H9 (cell line): ENCODE data around the gene ADTRP. TPM values are rescaled to one million over a fixed set of nuclear protein-coding genes. Genes with fewer than 3 reads are reported as not detected.

Source experiments
- DNase-seq: peaks from one replicate; pipeline ENCODE4 v3.0.0-alpha.2; 2017
- H2AFZ ChIP-seq: one replicate; pipeline ENCODE4 v1.6.1; 2013; ENCODE audit warnings: mild to moderate bottlenecking, low read length, control low read depth, moderate library complexity
- H2AK5ac ChIP-seq: 2 replicates; pipeline ENCODE4 v1.6.1; 2013; ENCODE audit warnings: low read length, control low read depth, mixed read lengths; ENCODE audit not compliant: insufficient read length
- H2BK120ac ChIP-seq: one replicate; pipeline ENCODE4 v1.6.1; 2013; ENCODE audit warnings: low read depth, mild to moderate bottlenecking, low read length, control low read depth, inconsistent platforms; ENCODE audit not compliant: poor library complexity, severe bottlenecking
- H2BK12ac ChIP-seq: 2 replicates; pipeline ENCODE4 v1.6.1; 2013; ENCODE audit warnings: low read length, control low read depth, mixed read lengths, low read depth; ENCODE audit not compliant: insufficient read length
- H2BK15ac ChIP-seq: 2 replicates; pipeline ENCODE4 v1.6.1; 2013; ENCODE audit warnings: low read depth, low read length, control low read depth
- H2BK20ac ChIP-seq: one replicate; pipeline ENCODE4 v1.6.1; 2013; ENCODE audit warnings: low read depth, mild to moderate bottlenecking, low read length, control low read depth, inconsistent platforms; ENCODE audit not compliant: poor library complexity, severe bottlenecking
- H2BK5ac ChIP-seq: 2 replicates; pipeline ENCODE4 v1.6.1; 2013; ENCODE audit warnings: low read length, control low read depth, mixed read lengths; ENCODE audit not compliant: insufficient read length
- H3K14ac ChIP-seq: 2 replicates; pipeline ENCODE4 v1.6.1; 2013; ENCODE audit warnings: low read length, control low read depth; ENCODE audit not compliant: insufficient read depth
- H3K18ac ChIP-seq: 2 replicates; pipeline ENCODE4 v1.6.1; 2013; ENCODE audit warnings: low read depth, mild to moderate bottlenecking, mixed read lengths, low read length, control low read depth; ENCODE audit not compliant: insufficient read length
- H3K23ac ChIP-seq: 2 replicates; pipeline ENCODE4 v1.6.1; 2013; ENCODE audit warnings: low read length, control low read depth, mixed read lengths, low read depth; ENCODE audit not compliant: insufficient read length
- H3K23me2 ChIP-seq: 2 replicates; pipeline ENCODE4 v1.6.1; 2013; ENCODE audit warnings: low read depth, mild to moderate bottlenecking, mixed read lengths, low read length, control low read depth; ENCODE audit not compliant: insufficient read length, poor library complexity, severe bottlenecking
- H3K27ac ChIP-seq: 2 replicates; pipeline ENCODE4 v1.5.1; 2013; ENCODE audit warnings: low read length, control low read depth, mixed read lengths, low read depth; ENCODE audit not compliant: insufficient read length
- H3K27me3 ChIP-seq: 2 replicates; pipeline ENCODE4 v1.6.1; 2013; ENCODE audit warnings: low read length, control low read depth, inconsistent platforms; ENCODE audit not compliant: insufficient read depth
- H3K4ac ChIP-seq: 2 replicates; pipeline ENCODE4 v1.6.1; 2013; ENCODE audit warnings: low read depth, mild to moderate bottlenecking, control low read depth, inconsistent platforms, low read length, moderate library complexity
- H3K4me1 ChIP-seq: 2 replicates; pipeline ENCODE4 v1.6.1; 2013; ENCODE audit warnings: low read length, control low read depth, inconsistent platforms; ENCODE audit not compliant: insufficient read depth
- H3K4me2 ChIP-seq: 2 replicates; pipeline ENCODE4 v1.6.1; 2013; ENCODE audit warnings: low read length, control low read depth, mixed read lengths; ENCODE audit not compliant: insufficient read length, insufficient read depth
- H3K56ac ChIP-seq: 2 replicates; pipeline ENCODE4 v1.6.1; 2013; ENCODE audit warnings: low read depth, mild to moderate bottlenecking, mixed read lengths, low read length, control low read depth; ENCODE audit not compliant: insufficient read length
- H3K79me1 ChIP-seq: 2 replicates; pipeline ENCODE4 v1.6.1; 2013; ENCODE audit warnings: low read depth, mild to moderate bottlenecking, moderate library complexity, low read length, control low read depth, inconsistent platforms; ENCODE audit not compliant: insufficient read depth, poor library complexity, severe bottlenecking
- H3K79me2 ChIP-seq: 2 replicates; pipeline ENCODE4 v1.6.1; 2013; ENCODE audit warnings: low read length, control low read depth, inconsistent platforms; ENCODE audit not compliant: insufficient read depth
- H3K9ac ChIP-seq: 2 replicates; pipeline ENCODE4 v1.6.1; 2013; ENCODE audit warnings: low read length, control low read depth, mixed read lengths; ENCODE audit not compliant: insufficient read length; ENCODE audit errors: extremely low read depth
- H3K9me3 ChIP-seq: one replicate; pipeline ENCODE4 v1.6.1; 2013; ENCODE audit warnings: low read depth, low read length, inconsistent platforms; ENCODE audit not compliant: control insufficient read depth
- H3T11ph ChIP-seq: one replicate; pipeline ENCODE4 v1.6.1; 2013; ENCODE audit warnings: mild to moderate bottlenecking, low read length, control low read depth, inconsistent platforms
- H4K20me1 ChIP-seq: one replicate; pipeline ENCODE4 v1.6.1; 2013; ENCODE audit not compliant: control insufficient read depth, insufficient read length, insufficient read depth
- H4K5ac ChIP-seq: 2 replicates; pipeline ENCODE4 v1.6.1; 2013; ENCODE audit warnings: low read depth, mild to moderate bottlenecking, mixed read lengths, low read length, control low read depth; ENCODE audit not compliant: insufficient read length
- H4K8ac ChIP-seq: replicated peaks from 2 replicates; pipeline ENCODE4 v1.6.1; 2013; ENCODE audit warnings: low read length, control low read depth, mixed read lengths, low read depth; ENCODE audit not compliant: insufficient read length
- H4K91ac ChIP-seq: 2 replicates; pipeline ENCODE4 v1.6.1; 2013; ENCODE audit warnings: low read depth, mild to moderate bottlenecking, moderate library complexity, mixed read lengths, low read length, control low read depth; ENCODE audit not compliant: insufficient read length
- H3K27ac Mint-ChIP-seq, 3 experiments: 2 replicates in 2 of 3; 3 replicates in 1 of 3; pipeline ENCODE4 v1.8.0; 2020 to 2021; ENCODE audit warnings: mixed read lengths in 3 of 3, mild to moderate bottlenecking in 1 of 3, moderate library complexity in 1 of 3
- H3K27me3 Mint-ChIP-seq: 2 replicates; pipeline ENCODE4 v1.8.0; 2021; ENCODE audit warnings: low read depth, mild to moderate bottlenecking, moderate library complexity, mixed read lengths
- H3K36me3 Mint-ChIP-seq, 3 experiments: 2 replicates in 2 of 3; 3 replicates in 1 of 3; pipeline ENCODE4 v1.8.0; 2020 to 2021; ENCODE audit warnings: low read depth in 3 of 3, mixed read lengths in 3 of 3; ENCODE audit not compliant: insufficient read depth in 1 of 3
- H3K4me1 Mint-ChIP-seq, 2 experiments: 2 replicates each; pipeline ENCODE4 v1.8.0; 2020; ENCODE audit warnings: mixed read lengths in 2 of 2
- H3K4me3 Mint-ChIP-seq, 2 experiments: 2 replicates in 1 of 2; 3 replicates in 1 of 2; pipeline ENCODE4 v1.8.0; 2020 to 2021; ENCODE audit warnings: mild to moderate bottlenecking in 2 of 2, mixed read lengths in 2 of 2, moderate library complexity in 1 of 2
- H3K9me3 Mint-ChIP-seq, 2 experiments: 2 replicates in 1 of 2; 3 replicates in 1 of 2; pipeline ENCODE4 v1.8.0; 2020; ENCODE audit warnings: mild to moderate bottlenecking in 2 of 2, mixed read lengths in 2 of 2, moderate library complexity in 1 of 2
- WGBS: extraction: QIAGEN DNeasy Blood & Tissue Kit; methylation state at CpG from one replicate; pipeline ENCODE4 v1.1.7; 2013; ENCODE audit warnings: missing lambda C conversion rate, low lambda C conversion rate, mixed read lengths; ENCODE audit not compliant: insufficient read length; ENCODE audit errors: extremely low coverage; 5-methylcytosine and 5-hydroxymethylcytosine counted together
- total RNA-seq: library from RNA; stranded (reverse); gene quantifications from 2 replicates; pipeline ENCODE4 v1.2.1, GENCODE V29; 2021
- TF ChIP-seq, protein P1 (sequence below): fragments of 200-600 bp; sonication (generic); conservative IDR thresholded peaks from 3 replicates; pipeline ENCODE4 v1.8.0; 2021; ENCODE audit warnings: antibody characterized with exemption, mild to moderate bottlenecking

ADTRP gene
- total RNA-seq, 1 experiment from 2014 or later = not detected

- H3K14ac ChIP-seq = no peak overlapping the region
- H2BK20ac ChIP-seq = no peak overlapping the region
- H2AK5ac ChIP-seq = no peak overlapping the region
- H4K8ac ChIP-seq = no peak overlapping the region
- H2BK12ac ChIP-seq = no peak overlapping the region
- H3K9me3 ChIP-seq = no peaks in the 10 kb centered on the region
- no peak overlapping the region for H3K4ac ChIP-seq
- Mint-ChIP-seq H3K27me3 (no peaks in the 10 kb centered on the region), H3K4me3 (no peak overlapping the region), H3K4me1 (peaks cover 12 to 19% of the 10 kb centered on the region in 2 experiments), H3K27ac (peak overlapping the region in 1 of 3 experiments; percentile 57; a peak in 1 of 7 replicates), H3K9me3 (peaks cover 0 to 3% of the 10 kb centered on the region in 2 experiments; a peak in 2 of 5 replicates), H3K36me3 (peaks cover 0 to 4% (median 2%) of the 10 kb centered on the region in 3 experiments; a peak in 1 of 7 replicates)
- H3K4me1 ChIP-seq = peaks cover 3% of the 10 kb centered on the region; the same call in 1 of the 2 replicates
- no peaks in the 10 kb centered on the region for H3K23me2 ChIP-seq
- no peak overlapping the region for H2AFZ ChIP-seq
- H3K4me2 ChIP-seq = no peak overlapping the region
- DNase-seq = no peak
- H3K9ac ChIP-seq = no peak overlapping the region
- no peaks in the 10 kb centered on the region for H3K27me3 ChIP-seq
- H3K23ac ChIP-seq = no peak overlapping the region
- TF ChIP-seq, protein P1, sequence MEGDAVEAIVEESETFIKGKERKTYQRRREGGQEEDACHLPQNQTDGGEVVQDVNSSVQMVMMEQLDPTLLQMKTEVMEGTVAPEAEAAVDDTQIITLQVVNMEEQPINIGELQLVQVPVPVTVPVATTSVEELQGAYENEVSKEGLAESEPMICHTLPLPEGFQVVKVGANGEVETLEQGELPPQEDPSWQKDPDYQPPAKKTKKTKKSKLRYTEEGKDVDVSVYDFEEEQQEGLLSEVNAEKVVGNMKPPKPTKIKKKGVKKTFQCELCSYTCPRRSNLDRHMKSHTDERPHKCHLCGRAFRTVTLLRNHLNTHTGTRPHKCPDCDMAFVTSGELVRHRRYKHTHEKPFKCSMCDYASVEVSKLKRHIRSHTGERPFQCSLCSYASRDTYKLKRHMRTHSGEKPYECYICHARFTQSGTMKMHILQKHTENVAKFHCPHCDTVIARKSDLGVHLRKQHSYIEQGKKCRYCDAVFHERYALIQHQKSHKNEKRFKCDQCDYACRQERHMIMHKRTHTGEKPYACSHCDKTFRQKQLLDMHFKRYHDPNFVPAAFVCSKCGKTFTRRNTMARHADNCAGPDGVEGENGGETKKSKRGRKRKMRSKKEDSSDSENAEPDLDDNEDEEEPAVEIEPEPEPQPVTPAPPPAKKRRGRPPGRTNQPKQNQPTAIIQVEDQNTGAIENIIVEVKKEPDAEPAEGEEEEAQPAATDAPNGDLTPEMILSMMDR = no peak
- no peak overlapping the region for H3K18ac ChIP-seq
- no peak overlapping the region for H3T11ph ChIP-seq
- no peak overlapping the region for H3K56ac ChIP-seq
- WGBS = no CpG with 5 or more reads among the region's 4 CpGs
- H4K91ac ChIP-seq = no peak overlapping the region
- H3K79me2 ChIP-seq = no peaks in the 10 kb centered on the region
- no peaks in the 10 kb centered on the region for H4K20me1 ChIP-seq
- no peak overlapping the region for H2BK120ac ChIP-seq
- no peak overlapping the region for H3K27ac ChIP-seq
- H2BK15ac ChIP-seq = no peak overlapping the region
- no peaks in the 10 kb centered on the region for H3K79me1 ChIP-seq
- no peak overlapping the region for H2BK5ac ChIP-seq
- H4K5ac ChIP-seq = no peak overlapping the region
Measured at GRCh38 chr6:11758878-11759277, 19.7 kb downstream of the ADTRP start.
